Naive B cell (primary cell): ENCODE results near the gene RAD23A. TPM values are rescaled to one million over a fixed set of nuclear protein-coding genes. Genes with fewer than 3 reads are reported as not detected.
"Not testable (repeated sequence)": the region's sequence is repeated elsewhere in the genome, so short reads cannot be mapped to it uniquely, and the experiment has no call there.

Experiments
- ATAC-seq, 2 donors: fragments of 150-1000 bp; cut with Tn5 transposase; 2 replicates each; pipeline ENCODE4 v1.10.0; 2021; ENCODE audit warnings: low read depth in 2 of 2, mild to moderate bottlenecking in 2 of 2, moderate library complexity in 2 of 2
- DNase-seq: peaks from one replicate; pipeline ENCODE4 v3.0.0; 2022
- H3K27ac Mint-ChIP-seq, 6 donors: one replicate each; pipeline ENCODE4 v1.8.0; 2020 to 2022; ENCODE audit warnings: mild to moderate bottlenecking in 6 of 6, mixed read lengths in 6 of 6, moderate library complexity in 5 of 6, inconsistent platforms in 2 of 6
- H3K27me3 Mint-ChIP-seq, 3 donors: one replicate each; pipeline ENCODE4 v1.8.0; 2021 to 2022; ENCODE audit warnings: mixed read lengths in 3 of 3, mild to moderate bottlenecking in 1 of 3
- H3K36me3 Mint-ChIP-seq, 2 donors: one replicate each; pipeline ENCODE4 v1.8.0; 2020 to 2022; ENCODE audit warnings: mixed read lengths in 2 of 2, inconsistent platforms in 1 of 2, mild to moderate bottlenecking in 1 of 2
- H3K4me1 Mint-ChIP-seq, 3 donors: one replicate each; pipeline ENCODE4 v1.8.0; 2020 to 2022; ENCODE audit warnings: mixed read lengths in 3 of 3, inconsistent platforms in 1 of 3, mild to moderate bottlenecking in 1 of 3, moderate library complexity in 1 of 3
- H3K4me3 Mint-ChIP-seq, 8 donors: one replicate each; pipeline ENCODE4 v1.8.0; 2020 to 2022; ENCODE audit warnings: mild to moderate bottlenecking in 8 of 8, mixed read lengths in 8 of 8, moderate library complexity in 8 of 8, inconsistent platforms in 2 of 8
- H3K9me3 Mint-ChIP-seq, 7 donors: one replicate each; pipeline ENCODE4 v1.8.0; 2020 to 2022; ENCODE audit warnings: mixed read lengths in 7 of 7, mild to moderate bottlenecking in 5 of 7, inconsistent platforms in 2 of 7, moderate library complexity in 1 of 7
- polyA plus RNA-seq, 6 donors: library from polyadenylated mRNA; unstranded; fragments of 300-500 nt; fragmentation: Illumina TruSeq; gene quantifications; one replicate each; pipeline ENCODE4 v1.2.3, GENCODE V29; 2021; ENCODE audit warnings: low read depth in 6 of 6

The RAD23A gene
- polyA plus RNA-seq, 6 donors from 2014 or later, result 82.9 to 119 (median 99.3) TPM

DNA sequence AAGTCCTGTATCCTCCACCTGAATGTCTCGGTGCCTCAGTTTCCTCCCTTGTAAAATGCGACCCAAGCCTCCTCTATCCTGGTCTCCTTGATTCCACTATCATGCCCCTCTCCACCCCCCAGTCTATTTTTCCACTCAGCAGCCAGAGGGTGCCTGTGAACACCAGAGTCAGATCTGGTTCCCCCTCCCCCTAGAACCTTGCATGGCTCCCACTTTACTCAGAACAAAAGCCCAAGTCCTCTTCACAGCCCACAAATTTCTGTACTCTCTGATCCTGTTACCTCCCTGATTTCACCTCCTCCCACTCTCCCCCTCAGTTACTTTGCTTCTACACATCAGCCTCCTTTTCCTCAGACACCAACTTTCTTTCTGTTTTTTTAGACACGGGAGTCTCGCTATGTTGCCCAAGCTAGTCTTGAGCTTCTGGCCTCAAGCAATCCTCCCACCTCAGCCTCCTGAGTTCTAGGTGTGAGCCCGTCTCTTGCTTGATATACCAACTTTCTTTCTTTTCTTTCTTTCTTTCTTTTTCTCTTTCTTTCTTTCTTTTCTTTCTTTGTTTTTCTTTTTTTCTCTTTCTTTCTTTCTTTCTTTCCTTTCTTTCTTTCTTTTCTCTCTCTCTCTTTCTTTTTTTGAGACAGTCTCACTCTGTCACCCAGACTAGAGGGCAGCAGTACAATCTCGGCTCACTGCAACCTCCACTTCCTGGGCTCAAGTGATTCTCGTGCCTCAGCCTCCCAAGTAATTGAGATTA is 24.6 kb downstream of the RAD23A start:
- no peak for ATAC-seq
- H3K9me3 Mint-ChIP-seq, result no peaks in the 10 kb centered on the region
- no peak for DNase-seq
- H3K36me3 Mint-ChIP-seq, result no peaks in the 10 kb centered on the region
- peaks cover 3 to 6% (median 3%) of the 10 kb centered on the region in 3 donors for H3K4me1 Mint-ChIP-seq
- H3K27ac Mint-ChIP-seq, result peak overlapping the region in 1 of 6 donors; percentile 32
- H3K27me3 Mint-ChIP-seq, result no peaks in the 10 kb centered on the region
- peak overlapping the region in 1 of 8 donors; percentile 39 for H3K4me3 Mint-ChIP-seq

DNA sequence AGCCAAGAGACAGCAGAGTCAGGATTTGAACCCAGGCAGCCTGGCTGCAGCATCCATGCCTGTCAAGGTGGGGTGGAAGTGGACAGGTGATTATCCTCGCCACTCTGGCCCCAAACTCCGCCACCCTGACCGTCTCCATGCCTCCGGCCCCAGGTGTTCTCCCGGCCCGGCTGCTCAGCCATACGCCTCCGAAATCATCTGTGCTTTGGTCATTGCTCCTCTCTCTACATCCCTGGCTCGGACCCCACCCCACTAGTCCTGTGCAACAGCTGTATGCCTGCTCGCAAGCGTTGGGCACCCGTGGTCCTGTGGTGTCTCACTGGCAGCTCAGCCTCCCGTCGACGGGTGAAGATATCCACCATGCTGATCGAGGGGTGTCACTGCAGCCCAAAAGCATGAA is 27.6 kb downstream of the RAD23A start:
- Mint-ChIP-seq H3K4me3 (no peak overlapping the region), H3K36me3 (peaks cover 0 to 4% of the 10 kb centered on the region in 2 donors), H3K4me1 (peaks cover 6 to 8% (median 7%) of the 10 kb centered on the region in 3 donors), H3K9me3 (no peaks in the 10 kb centered on the region), H3K27ac (peak overlapping the region in 1 of 6 donors; percentile 61), H3K27me3 (peaks cover 6 to 14% (median 13%) of the 10 kb centered on the region in 3 donors)
- no peak for DNase-seq
- no peak for ATAC-seq

DNA sequence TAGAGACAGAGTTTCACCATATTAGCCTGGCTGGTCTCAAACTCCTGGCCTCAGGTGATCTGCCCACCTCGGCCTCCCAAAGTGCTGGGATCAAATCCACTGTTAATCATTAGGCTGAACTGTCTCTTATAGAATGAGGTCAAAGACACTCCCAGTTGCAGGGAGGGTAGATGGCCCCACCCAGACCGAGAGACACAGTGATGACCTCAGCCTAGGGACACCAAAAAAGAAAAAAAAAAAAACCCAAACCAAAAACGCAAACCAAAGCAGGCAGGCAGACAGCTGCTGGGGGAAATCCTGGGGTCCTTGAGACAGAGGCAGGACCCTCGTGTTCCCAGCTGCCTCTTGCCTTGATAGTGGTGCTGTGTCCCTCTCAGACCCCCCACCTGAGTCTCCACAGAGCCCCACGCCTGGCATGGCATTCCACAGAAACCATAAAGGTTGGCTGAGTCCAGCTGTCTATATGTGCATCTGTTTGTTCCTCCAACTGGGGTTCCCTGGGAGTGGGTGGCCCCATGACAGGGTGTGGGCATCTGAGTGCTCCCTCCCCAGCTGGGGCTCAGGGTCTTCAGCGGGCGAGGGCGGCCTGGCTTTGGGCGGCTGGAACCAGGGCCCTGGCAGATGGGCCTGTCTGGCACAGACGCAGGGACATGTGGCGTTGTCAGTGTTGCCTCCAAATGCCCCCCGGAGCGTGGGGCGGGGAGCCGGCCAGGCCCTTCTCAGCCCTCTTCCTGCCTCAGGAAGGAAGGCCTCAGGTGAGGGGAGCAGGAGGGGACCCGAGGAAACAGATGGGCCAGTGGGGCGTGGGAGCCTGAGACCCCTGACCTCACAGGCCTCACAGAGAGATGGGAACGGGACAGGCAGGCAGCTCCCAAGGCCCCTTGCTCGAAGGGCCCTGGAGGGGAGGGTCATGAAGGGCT is 28.9 kb downstream of the RAD23A start:
- Mint-ChIP-seq H3K4me1 (peaks cover 7 to 10% (median 8%) of the 10 kb centered on the region in 3 donors), H3K4me3 (peak overlapping the region in 1 of 8 donors; percentile 63), H3K36me3 (peaks cover 0 to 4% of the 10 kb centered on the region in 2 donors), H3K27ac (peak overlapping the region in 1 of 6 donors; percentile 71), H3K27me3 (peaks cover 6 to 14% (median 13%) of the 10 kb centered on the region in 3 donors), H3K9me3 (no peaks in the 10 kb centered on the region)
- ATAC-seq, result no peak
- DNase-seq, result no peak

DNA sequence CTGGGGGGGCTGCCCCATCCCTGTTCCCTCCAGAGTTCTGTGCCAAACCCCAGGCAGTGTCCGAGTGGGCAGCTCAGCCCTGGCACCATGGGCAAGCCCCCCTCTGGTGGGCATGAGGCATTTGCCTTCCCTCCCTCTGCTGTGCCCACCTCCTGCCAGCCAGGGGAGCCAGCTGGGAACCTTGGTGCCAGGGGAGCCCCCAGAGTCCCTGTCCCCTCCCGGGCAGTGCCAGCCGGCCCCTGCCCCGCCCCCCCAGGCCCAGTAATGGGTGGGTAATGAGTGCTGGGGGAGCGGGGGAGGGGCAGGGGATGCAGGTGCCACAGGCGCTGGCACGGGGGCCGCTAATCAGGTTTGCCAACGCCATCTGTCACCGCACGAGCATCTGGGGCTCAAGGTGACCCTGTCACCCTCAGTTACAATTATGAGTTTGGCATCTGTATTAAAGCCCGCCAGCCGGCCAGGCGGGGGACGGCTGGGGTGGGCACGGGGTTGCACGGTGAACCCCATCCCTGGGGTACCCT is 29.6 kb downstream of the RAD23A start:
- Mint-ChIP-seq H3K27ac (no peak overlapping the region), H3K4me1 (peaks cover 8 to 16% (median 11%) of the 10 kb centered on the region in 3 donors), H3K9me3 (no peaks in the 10 kb centered on the region), H3K27me3 (peaks cover 6 to 14% (median 13%) of the 10 kb centered on the region in 3 donors), H3K36me3 (peaks cover 0 to 4% of the 10 kb centered on the region in 2 donors), H3K4me3 (no peak overlapping the region)
- no peak for DNase-seq
- no peak for ATAC-seq

DNA sequence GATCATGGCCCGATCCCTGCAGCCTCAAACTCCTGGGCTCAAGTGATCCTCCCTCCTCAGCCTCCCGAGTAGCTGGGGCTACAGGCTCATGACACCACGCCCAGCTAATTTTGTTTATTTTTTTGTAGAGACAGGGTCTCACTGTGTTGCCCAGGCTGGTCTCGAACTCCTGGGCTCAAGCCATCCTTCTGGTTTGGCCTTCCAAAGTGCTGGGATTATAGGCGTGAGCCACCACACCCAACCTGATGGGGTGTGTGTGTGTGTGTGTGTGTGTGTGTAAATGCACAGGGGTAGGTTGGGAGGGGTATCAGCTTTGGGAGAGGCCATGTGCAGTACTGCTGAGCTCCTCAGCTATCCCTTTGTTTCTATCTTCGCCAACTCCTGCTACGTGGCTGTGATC is 30.4 kb downstream of the RAD23A start:
- ATAC-seq, DNase-seq, H3K27ac Mint-ChIP-seq, H3K36me3 Mint-ChIP-seq, H3K4me3 Mint-ChIP-seq, H3K9me3 Mint-ChIP-seq: not testable (repeated sequence)
- Mint-ChIP-seq H3K27me3 (peaks cover 6 to 14% (median 13%) of the 10 kb centered on the region in 3 donors), H3K4me1 (peaks cover 8 to 19% (median 11%) of the 10 kb centered on the region in 3 donors)

DNA sequence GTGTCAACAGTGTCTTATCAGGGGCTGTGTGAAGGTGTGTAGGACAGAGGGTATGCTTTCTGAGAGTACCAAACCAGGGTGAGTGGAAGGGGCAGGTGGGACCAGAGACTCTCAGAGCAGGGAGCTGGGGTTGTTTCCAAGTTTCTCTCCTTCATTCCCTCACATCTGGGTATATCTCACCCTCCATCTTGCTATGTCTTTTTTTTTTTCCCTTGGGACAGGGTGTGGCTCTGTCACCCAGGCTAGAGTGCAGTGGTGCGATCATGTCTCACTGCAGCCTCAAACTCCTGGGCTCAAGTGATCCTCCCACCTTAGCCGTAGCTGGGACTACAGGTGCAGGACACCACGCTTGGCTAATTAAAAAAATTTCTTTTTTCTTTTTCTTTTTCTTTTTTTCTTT is 34.3 kb downstream of the RAD23A start:
- Mint-ChIP-seq H3K27me3 (peaks cover 6 to 14% (median 13%) of the 10 kb centered on the region in 3 donors), H3K9me3 (no peaks in the 10 kb centered on the region), H3K36me3 (peaks cover 0 to 4% of the 10 kb centered on the region in 2 donors), H3K4me3 (peak overlapping the region in 1 of 8 donors; percentile 15), H3K27ac (peak overlapping the region in 2 of 6 donors; percentile 9 to 77), H3K4me1 (peaks cover 8 to 23% (median 14%) of the 10 kb centered on the region in 3 donors)
- no peak for DNase-seq
- no peak for ATAC-seq

DNA sequence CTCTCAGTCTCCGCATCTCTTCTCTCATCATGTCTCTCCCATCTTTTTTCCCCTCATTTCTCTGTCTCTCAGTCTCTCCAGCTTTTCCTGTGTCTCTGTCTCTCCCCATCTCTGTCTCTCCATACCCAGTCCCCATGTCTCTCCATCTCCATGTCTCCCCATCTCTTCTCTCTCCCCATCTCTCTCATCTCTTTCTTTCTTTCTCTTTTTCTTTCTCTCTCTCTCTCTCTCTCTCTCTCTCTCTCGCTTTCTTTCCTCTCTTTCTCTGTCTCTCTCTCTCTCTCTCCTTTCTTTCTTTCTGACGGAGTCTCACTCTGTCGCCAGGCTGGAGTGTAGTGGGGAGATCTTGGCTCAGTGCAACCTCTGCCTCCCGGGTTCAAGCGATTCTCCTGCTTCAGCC is 37.0 kb downstream of the RAD23A start:
- ATAC-seq, result no peak
- peaks cover 5 to 13% (median 11%) of the 10 kb centered on the region in 3 donors for H3K27me3 Mint-ChIP-seq
- peaks cover 0 to 4% of the 10 kb centered on the region in 2 donors for H3K36me3 Mint-ChIP-seq
- H3K9me3 Mint-ChIP-seq, result no peaks in the 10 kb centered on the region
- no peak overlapping the region for H3K27ac Mint-ChIP-seq
- H3K4me1 Mint-ChIP-seq, result peaks cover 6 to 31% (median 19%) of the 10 kb centered on the region in 3 donors
- H3K4me3 Mint-ChIP-seq, result no peak overlapping the region
- DNase-seq, result no peak

DNA sequence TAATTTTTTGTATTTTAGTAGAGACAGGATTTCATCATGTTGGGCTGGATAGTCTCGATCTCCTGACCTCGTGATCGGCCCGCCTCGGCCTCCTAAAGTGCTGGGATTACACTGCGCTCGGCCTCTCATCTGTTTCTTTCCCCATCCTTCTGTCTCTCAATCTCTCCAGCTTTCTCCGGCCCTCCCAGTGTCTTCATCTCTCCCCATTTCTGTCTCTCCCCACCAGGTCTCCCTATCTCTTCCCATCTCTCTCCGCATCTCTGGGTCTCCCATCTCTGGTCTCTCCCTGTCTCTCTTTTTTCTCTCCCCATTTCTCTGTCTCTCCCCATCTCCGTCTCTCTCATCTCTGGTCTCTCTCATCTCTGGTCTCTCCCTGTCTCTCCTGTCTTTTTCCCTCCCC is 37.4 kb downstream of the RAD23A start:
- Mint-ChIP-seq H3K4me1 (peaks cover 1 to 26% (median 15%) of the 10 kb centered on the region in 3 donors), H3K27ac (no peak overlapping the region), H3K9me3 (no peaks in the 10 kb centered on the region), H3K4me3 (no peak overlapping the region), H3K27me3 (peaks cover under 1 to 8% (median 7%) of the 10 kb centered on the region in 3 donors), H3K36me3 (no peaks in the 10 kb centered on the region)
- ATAC-seq (no peak), DNase-seq (no peak)

DNA sequence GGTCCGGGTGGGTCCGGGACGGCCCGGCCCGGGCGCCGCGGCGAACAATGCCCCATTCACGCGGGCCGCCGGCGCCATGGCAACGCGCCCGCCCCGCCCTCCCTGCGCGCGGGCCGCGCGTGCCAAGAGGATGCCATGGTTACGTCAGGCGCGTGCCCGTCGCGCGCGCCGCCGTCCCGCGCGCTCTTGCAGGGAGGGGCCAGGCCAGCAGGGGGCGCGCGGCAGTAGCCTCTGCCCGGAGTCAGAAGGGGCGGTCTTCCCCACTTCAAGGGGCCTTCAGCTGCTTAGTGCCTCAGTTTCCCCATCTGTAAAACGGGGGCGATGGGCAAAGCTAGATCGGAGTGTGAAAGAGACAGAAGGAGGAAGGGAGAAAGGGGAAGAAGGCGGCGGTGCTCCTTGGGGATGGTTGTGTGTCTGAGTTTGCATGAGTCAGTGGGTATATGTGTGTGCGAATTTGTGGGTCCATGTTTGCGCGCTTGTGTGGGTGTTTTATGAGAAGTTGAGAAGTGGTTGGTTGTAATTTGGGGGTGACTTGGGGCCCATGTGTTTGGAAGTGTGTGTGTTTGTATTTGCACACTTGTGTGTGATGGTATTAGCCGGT is 38.0 kb downstream of the RAD23A start:
- ATAC-seq (peak; percentile 69 to 84), DNase-seq (peak; percentile 85)
- H3K27me3 Mint-ChIP-seq, result peaks cover 0 to 8% (median 6%) of the 10 kb centered on the region in 3 donors
- no peaks in the 10 kb centered on the region for H3K36me3 Mint-ChIP-seq
- no peaks in the 10 kb centered on the region for H3K9me3 Mint-ChIP-seq
- peaks cover 0 to 24% (median 13%) of the 10 kb centered on the region in 3 donors for H3K4me1 Mint-ChIP-seq
- H3K27ac Mint-ChIP-seq, result no peak overlapping the region
- H3K4me3 Mint-ChIP-seq, result no peak overlapping the region

DNA sequence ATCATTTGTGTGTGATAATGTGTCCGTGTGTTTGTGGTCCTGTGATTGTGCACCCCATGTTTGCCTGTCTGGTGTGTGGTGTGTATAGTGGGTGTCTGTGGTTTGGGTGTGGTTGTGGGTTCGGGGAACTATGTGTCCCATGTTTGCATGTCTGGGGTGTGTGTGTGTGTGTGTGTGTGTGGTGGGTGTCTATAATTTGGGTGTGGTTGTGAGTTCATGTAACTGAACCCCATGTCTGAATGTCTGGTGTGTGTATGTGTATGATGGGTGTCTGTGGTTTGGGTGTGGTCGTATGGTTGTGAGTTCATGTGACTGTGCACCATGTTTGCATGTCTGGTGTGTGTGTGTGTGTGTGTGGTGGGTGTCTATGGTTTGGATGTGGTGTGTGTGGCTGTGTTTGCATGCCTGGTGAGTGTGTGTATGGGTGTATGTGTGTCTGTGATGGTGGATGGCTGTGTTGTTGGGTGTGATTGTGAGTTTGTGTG is 38.5 kb downstream of the RAD23A start:
- DNase-seq (no peak), ATAC-seq (no peak)
- Mint-ChIP-seq H3K27me3 (peaks cover 0 to 8% (median 6%) of the 10 kb centered on the region in 3 donors), H3K4me1 (peaks cover 0 to 21% (median 13%) of the 10 kb centered on the region in 3 donors), H3K27ac (no peak overlapping the region), H3K4me3 (no peak overlapping the region), H3K36me3 (no peaks in the 10 kb centered on the region), H3K9me3 (no peaks in the 10 kb centered on the region)

DNA sequence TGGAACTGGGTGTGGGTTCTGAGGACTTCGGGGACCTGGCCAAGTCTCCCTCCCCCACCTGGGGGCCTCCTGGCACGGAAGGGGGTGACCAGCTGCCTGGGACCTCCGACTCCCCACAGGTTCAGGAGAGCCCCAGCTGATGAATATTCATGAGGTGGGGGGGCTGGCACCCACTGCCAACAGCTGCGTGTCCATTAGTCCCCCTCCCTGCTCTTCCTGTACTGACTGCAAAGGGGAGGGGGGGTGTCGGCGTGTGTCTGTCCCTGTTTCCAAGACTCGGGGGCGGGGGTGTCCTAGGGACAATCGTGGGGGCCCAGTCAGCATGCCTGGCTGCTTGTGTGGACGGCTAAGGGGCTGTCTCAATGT is 39.0 kb downstream of the RAD23A start:
- peak overlapping the region in 3 of 6 donors; percentile 57 to 88 (median 88) for H3K27ac Mint-ChIP-seq
- peaks cover 0 to 8% (median 6%) of the 10 kb centered on the region in 3 donors for H3K27me3 Mint-ChIP-seq
- ATAC-seq, result no peak
- no peak for DNase-seq
- H3K36me3 Mint-ChIP-seq, result no peaks in the 10 kb centered on the region
- no peaks in the 10 kb centered on the region for H3K9me3 Mint-ChIP-seq
- peak overlapping the region in 4 of 8 donors; percentile 18 to 63 (median 30) for H3K4me3 Mint-ChIP-seq
- peaks cover 0 to 19% (median 13%) of the 10 kb centered on the region in 3 donors for H3K4me1 Mint-ChIP-seq

DNA sequence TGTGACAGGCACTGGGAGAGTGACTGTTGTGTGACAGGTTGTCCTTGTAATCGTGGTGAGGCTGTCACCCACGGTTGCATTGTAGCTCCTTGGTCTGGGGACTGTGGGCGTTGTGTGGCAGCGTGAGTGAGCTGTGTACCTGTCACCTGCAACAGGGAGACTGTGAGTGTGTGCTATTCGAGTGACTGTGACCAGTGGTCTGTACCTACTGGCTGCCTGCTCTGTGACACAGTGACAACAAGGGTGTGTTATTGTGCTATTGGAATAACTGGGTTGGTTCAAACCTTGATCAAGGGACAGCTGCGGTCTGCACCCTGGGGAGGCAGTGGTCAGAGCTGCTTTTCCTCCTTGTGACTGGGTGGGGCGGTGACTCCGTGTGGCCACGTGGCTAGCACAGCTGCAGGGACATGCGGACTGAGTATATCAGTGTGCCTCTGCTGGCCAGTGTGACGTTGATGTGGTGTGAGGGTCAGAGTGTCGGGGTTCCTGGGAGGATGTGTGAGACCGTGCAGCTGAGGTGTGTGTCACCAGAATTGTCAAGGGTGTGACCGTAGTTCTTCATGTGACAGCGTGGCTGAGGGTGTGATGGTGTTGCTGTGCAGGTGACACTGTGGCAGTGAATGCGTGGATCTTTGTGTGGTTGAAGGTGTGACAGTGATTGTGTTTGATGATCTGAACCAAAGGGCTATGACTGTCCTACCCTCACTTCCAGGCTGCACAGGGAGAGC is 39.6 kb downstream of the RAD23A start:
- H3K36me3 Mint-ChIP-seq, result no peaks in the 10 kb centered on the region
- peak overlapping the region in 4 of 6 donors; percentile 57 to 88 (median 79) for H3K27ac Mint-ChIP-seq
- H3K27me3 Mint-ChIP-seq, result peaks cover 0 to 8% (median 6%) of the 10 kb centered on the region in 3 donors
- H3K4me3 Mint-ChIP-seq, result peak overlapping the region in 4 of 8 donors; percentile 18 to 69 (median 42)
- no peak for DNase-seq
- ATAC-seq, result peak; percentile 6 to 46
- no peaks in the 10 kb centered on the region for H3K9me3 Mint-ChIP-seq
- peaks cover 0 to 15% (median 9%) of the 10 kb centered on the region in 3 donors for H3K4me1 Mint-ChIP-seq
